PFSK-1 (cell line): Measurements from ENCODE around the gene CRYAA.

Source experiments
- FOXP2 ChIP-seq: optimal IDR thresholded peaks from 2 replicates; pipeline ENCODE3; 2011; ENCODE audit warnings: borderline replicate concordance, control low read depth, inconsistent platforms; ENCODE audit not compliant: insufficient read depth; ENCODE audit errors: extremely low read length, extremely low read depth
- POLR2AphosphoS5 ChIP-seq: IDR thresholded peaks from 2 replicates; pipeline ENCODE4 v1.6.1; 2012; ENCODE audit warnings: low read depth, mild to moderate bottlenecking, control low read depth, low read length, moderate library complexity
- REST ChIP-seq, 2 experiments: IDR thresholded peaks; 2 replicates each; pipeline versions ENCODE4 v1.6.1 to v1.8.0; 2011 to 2012; ENCODE audit warnings: low read depth in 2 of 2, low read length in 2 of 2, control low read depth in 1 of 2, inconsistent platforms in 1 of 2, mild to moderate bottlenecking in 1 of 2, moderate library complexity in 1 of 2; ENCODE audit not compliant: insufficient read depth in 1 of 2
- SIN3A ChIP-seq: IDR thresholded peaks from 2 replicates; pipeline ENCODE4 v1.6.1; 2012; ENCODE audit warnings: mild to moderate bottlenecking, low read length, moderate library complexity, borderline replicate concordance; ENCODE audit not compliant: insufficient read depth
- TAF1 ChIP-seq: IDR thresholded peaks from 2 replicates; pipeline ENCODE4 v1.6.1; 2012; ENCODE audit warnings: low read length, control low read depth, borderline replicate concordance; ENCODE audit not compliant: insufficient read depth

The CRYAA gene

GRCh38 chr21:43193651-43194302, 25.0 kb downstream of the CRYAA start:
- TF ChIP-seq FOXP2 (peak; percentile 48), SIN3A (no peak)

GRCh38 chr21:43194303-43195120, 25.7 kb downstream of the CRYAA start:
- TF ChIP-seq REST (IDR thresholded peaks at IDR 0.05; ENCODE audit: insufficient read depth in 1 of 2, low read depth in 2 of 2, low read length in 2 of 2) (no peak), POLR2AphosphoS5 (no peak), TAF1 (no peak), SIN3A (no peak), FOXP2 (no peak)

GRCh38 chr21:43195121-43196021, 26.6 kb downstream of the CRYAA start:
- TF ChIP-seq TAF1 (no peak), FOXP2 (peak; percentile 71), POLR2AphosphoS5 (no peak)

GRCh38 chr21:43196826-43197225, 28.0 kb downstream of the CRYAA start:
- TF ChIP-seq POLR2AphosphoS5 (no peak), FOXP2 (no peak), SIN3A (no peak), TAF1 (no peak), REST (IDR thresholded peaks at IDR 0.05; ENCODE audit: insufficient read depth in 1 of 2, low read depth in 2 of 2, low read length in 2 of 2) (no peak)

GRCh38 chr21:43198376-43198775, 29.6 kb downstream of the CRYAA start:
- TF ChIP-seq REST (IDR thresholded peaks at IDR 0.05; ENCODE audit: insufficient read depth in 1 of 2, low read depth in 2 of 2, low read length in 2 of 2) (no peak), FOXP2 (no peak), TAF1 (no peak), SIN3A (no peak), POLR2AphosphoS5 (no peak)
